PC-9 (cell line): Measurements from ENCODE around the gene ARPC4. TPM values are rescaled to one million over a fixed set of nuclear protein-coding genes. Genes with fewer than 3 reads are reported as not detected.
A peak's percentile ranks its signal among the peaks of the same experiment; 100 is the strongest.

Experiments used
- BruUV-seq: library from RNA; stranded (reverse); fragments of 400-500 nt; replicated peaks from 2 replicates; lab custom pipeline; 2021; lab: Mats Ljungman, UMichigan
- CTCF ChIA-PET: fragments of 300-600 bp; sonication (Branson Sonifier 250); formaldehyde crosslinking; loops from one replicate; lab custom pipeline; 2022; ENCODE audit warnings: antibody characterized with exemption; lab: Charles Lee
- POLR2A ChIA-PET: fragments of 300-600 bp; sonication (Branson Sonifier 250); formaldehyde crosslinking; loops from one replicate; lab custom pipeline; 2022; ENCODE audit warnings: antibody characterized with exemption; ENCODE audit not compliant: unreplicated experiment; lab: Charles Lee
- DNase-seq, 2 experiments: peaks; one replicate each; pipeline versions ENCODE4 v3.0.0 to v3.0.0-alpha.2; 2015 to 2022; ENCODE audit warnings: mixed read lengths in 1 of 2
- H2AFZ ChIP-seq: fragments of 200-600 bp; sonication (generic); 2 replicates; pipeline ENCODE4 v1.8.1; 2017; ENCODE audit warnings: antibody characterized with exemption
- H3F3A ChIP-seq: fragments of 200-600 bp; sonication (generic); 2 replicates; pipeline ENCODE4 v1.8.1; 2017; ENCODE audit warnings: antibody characterized with exemption, mild to moderate bottlenecking, low read depth; ENCODE audit not compliant: insufficient read depth
- H3K27ac ChIP-seq: fragments of 200-600 bp; sonication (generic); 2 replicates; pipeline ENCODE4 v1.6.1; 2016; ENCODE audit warnings: mixed run types
- H3K27me3 ChIP-seq: fragments of 200-600 bp; sonication (generic); 2 replicates; pipeline ENCODE4 v1.6.1; 2016; ENCODE audit warnings: low read depth, mixed run types; ENCODE audit not compliant: insufficient read depth
- H3K36me3 ChIP-seq: fragments of 200-600 bp; sonication (generic); 2 replicates; pipeline ENCODE4 v1.6.1; 2016; ENCODE audit warnings: low read depth, mixed run types
- H3K4me1 ChIP-seq: fragments of 200-600 bp; sonication (generic); replicated peaks from 2 replicates; pipeline ENCODE4 v1.6.1; 2016; ENCODE audit warnings: mixed run types; ENCODE audit not compliant: insufficient read depth
- H3K4me2 ChIP-seq: fragments of 200-600 bp; sonication (generic); 2 replicates; pipeline ENCODE4 v1.6.1; 2017; ENCODE audit warnings: mixed run types
- H3K4me3 ChIP-seq: fragments of 200-600 bp; sonication (generic); 2 replicates; pipeline ENCODE4 v1.6.1; 2016; ENCODE audit warnings: mixed run types
- H3K79me2 ChIP-seq: fragments of 200-600 bp; sonication (generic); 2 replicates; pipeline ENCODE4 v1.6.1; 2017; ENCODE audit warnings: low read depth, mixed run types
- H3K9me2 ChIP-seq: fragments of 200-600 bp; sonication (generic); 2 replicates; pipeline ENCODE4 v1.8.1; 2017; ENCODE audit warnings: mild to moderate bottlenecking; ENCODE audit not compliant: insufficient read depth
- H3K9me3 ChIP-seq: fragments of 200-600 bp; sonication (generic); 2 replicates; pipeline ENCODE4 v1.8.1; 2016; ENCODE audit warnings: low read depth; ENCODE audit not compliant: insufficient read depth
- H4K20me1 ChIP-seq: fragments of 200-600 bp; sonication (generic); 2 replicates; pipeline ENCODE4 v1.8.1; 2017; ENCODE audit not compliant: insufficient read depth
- EZH2 ChIP-seq: fragments of 200-600 bp; sonication (generic); IDR thresholded peaks from 2 replicates; pipeline ENCODE4 v1.8.0; 2017; ENCODE audit warnings: antibody characterized with exemption, low read depth
- intact Hi-C: fragments of 100-400 bp; cut with micrococcal nuclease; formaldehyde crosslinking; loops from one replicate; pipeline ENCODE4 v1.10.0; 2022; ENCODE audit not compliant: unreplicated experiment
- total RNA-seq: library from RNA; stranded (reverse); gene quantifications from 2 replicates; pipeline ENCODE4 v1.2.3, GENCODE V29; 2021
- TF ChIP-seq, protein P1 (sequence below): fragments of 200-600 bp; sonication (generic); conservative IDR thresholded peaks from 2 replicates; pipeline ENCODE4 v1.6.1; 2017; ENCODE audit warnings: mixed run types, antibody characterized with exemption, mild to moderate bottlenecking, moderate library complexity

ARPC4 gene
- total RNA-seq, 1 experiment from 2014 or later, result 127 TPM

DNA sequence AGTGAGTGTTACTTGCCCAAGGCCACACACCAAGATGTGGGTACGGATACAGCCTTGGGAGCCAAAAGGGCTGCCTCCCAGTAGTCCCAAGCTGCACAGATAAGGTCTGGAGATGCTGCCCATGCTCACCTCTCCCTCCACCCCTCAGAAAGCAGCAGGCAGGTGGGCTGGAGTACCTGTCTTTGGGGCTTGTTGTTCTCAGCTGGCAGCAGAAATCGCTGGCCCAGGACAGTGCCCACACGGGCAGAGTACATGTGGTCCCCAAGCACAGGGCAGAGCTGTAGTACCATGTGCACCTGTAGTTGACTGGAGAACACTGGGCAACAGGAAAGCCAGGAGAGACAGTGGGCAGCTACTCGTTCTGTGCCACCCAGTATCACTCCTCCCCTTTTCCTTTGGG lies 46.0 kb downstream of the ARPC4 start:
- ChIA-PET CTCF (interaction anchor here (0.7 kb wide), 1 partner anchor 29 kb away, joined by 5 read pairs; no protein-coding TSS in a partner anchor), POLR2A (no interaction called here)
- no peaks in the 10 kb centered on the region for H3K9me3 ChIP-seq
- peaks cover 13% of the 10 kb centered on the region for H3F3A ChIP-seq
- H3K4me1 ChIP-seq, result peaks cover 10% of the 10 kb centered on the region; the same call in 1 of the 2 replicates
- no peak overlapping the region for H3K4me2 ChIP-seq
- intact Hi-C loops, result no loop called here
- H3K27me3 ChIP-seq, result no peaks in the 10 kb centered on the region
- H3K4me3 ChIP-seq, result no peak overlapping the region
- H3K36me3 ChIP-seq, result peaks cover 11% of the 10 kb centered on the region
- no TSS peak for BruUV-seq
- DNase-seq, result no peak
- TF ChIP-seq, protein P1, sequence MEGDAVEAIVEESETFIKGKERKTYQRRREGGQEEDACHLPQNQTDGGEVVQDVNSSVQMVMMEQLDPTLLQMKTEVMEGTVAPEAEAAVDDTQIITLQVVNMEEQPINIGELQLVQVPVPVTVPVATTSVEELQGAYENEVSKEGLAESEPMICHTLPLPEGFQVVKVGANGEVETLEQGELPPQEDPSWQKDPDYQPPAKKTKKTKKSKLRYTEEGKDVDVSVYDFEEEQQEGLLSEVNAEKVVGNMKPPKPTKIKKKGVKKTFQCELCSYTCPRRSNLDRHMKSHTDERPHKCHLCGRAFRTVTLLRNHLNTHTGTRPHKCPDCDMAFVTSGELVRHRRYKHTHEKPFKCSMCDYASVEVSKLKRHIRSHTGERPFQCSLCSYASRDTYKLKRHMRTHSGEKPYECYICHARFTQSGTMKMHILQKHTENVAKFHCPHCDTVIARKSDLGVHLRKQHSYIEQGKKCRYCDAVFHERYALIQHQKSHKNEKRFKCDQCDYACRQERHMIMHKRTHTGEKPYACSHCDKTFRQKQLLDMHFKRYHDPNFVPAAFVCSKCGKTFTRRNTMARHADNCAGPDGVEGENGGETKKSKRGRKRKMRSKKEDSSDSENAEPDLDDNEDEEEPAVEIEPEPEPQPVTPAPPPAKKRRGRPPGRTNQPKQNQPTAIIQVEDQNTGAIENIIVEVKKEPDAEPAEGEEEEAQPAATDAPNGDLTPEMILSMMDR, result no peak
- no peak for TF ChIP-seq EZH2
- H2AFZ ChIP-seq, result no peak overlapping the region
- no peaks in the 10 kb centered on the region; the same call in 1 of the 2 replicates for H4K20me1 ChIP-seq
- no peaks in the 10 kb centered on the region; the same call in 1 of the 2 replicates for H3K9me2 ChIP-seq
- H3K79me2 ChIP-seq, result peaks cover 15% of the 10 kb centered on the region
- H3K27ac ChIP-seq, result no peak overlapping the region

DNA sequence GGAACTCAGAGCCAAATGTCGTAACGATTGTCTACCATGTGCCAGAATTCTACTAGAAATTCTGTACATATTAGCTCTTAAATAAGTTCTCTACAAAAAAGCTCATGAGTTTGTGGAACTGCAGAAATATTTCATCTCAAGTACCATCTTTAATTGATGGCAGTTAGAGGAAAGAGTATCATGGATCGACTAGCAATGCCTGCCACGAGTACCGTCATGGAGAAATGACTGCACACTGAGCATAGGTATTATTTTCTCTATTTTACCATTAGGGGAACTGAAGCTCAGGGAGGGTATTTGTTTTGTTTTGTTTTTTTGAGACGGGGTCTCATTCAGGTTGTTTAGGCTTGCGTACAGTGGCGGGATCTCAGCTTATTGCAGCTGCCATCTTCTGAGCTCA lies 48.1 kb downstream of the ARPC4 start:
- Histone ChIP-seq H3K27me3 (no peaks in the 10 kb centered on the region), H3F3A (peaks cover 15% of the 10 kb centered on the region), H4K20me1 (no peaks in the 10 kb centered on the region; the same call in 1 of the 2 replicates), H3K27ac (no peak overlapping the region), H3K79me2 (peaks cover 15% of the 10 kb centered on the region), H3K9me3 (no peaks in the 10 kb centered on the region), H3K4me3 (no peak overlapping the region), H3K9me2 (no peaks in the 10 kb centered on the region; the same call in 1 of the 2 replicates), H3K4me1 (peaks cover 20% of the 10 kb centered on the region), H3K36me3 (peaks cover 11% of the 10 kb centered on the region), H3K4me2 (no peak overlapping the region), H2AFZ (no peak overlapping the region)
- POLR2A ChIA-PET, result interaction anchor here (0.6 kb wide), 2 partner anchors 105 to 463 kb away, joined by 3 read pairs; no protein-coding TSS in a partner anchor
- DNase-seq, result no peak
- no TSS peak for BruUV-seq
- CTCF ChIA-PET, result no interaction called here
- no peak for TF ChIP-seq EZH2
- TF ChIP-seq, protein P1, result no peak
- intact Hi-C loops, result loop anchor here (5.0 kb wide), 1 partner anchor 56 kb away; no protein-coding TSS in a partner anchor

DNA sequence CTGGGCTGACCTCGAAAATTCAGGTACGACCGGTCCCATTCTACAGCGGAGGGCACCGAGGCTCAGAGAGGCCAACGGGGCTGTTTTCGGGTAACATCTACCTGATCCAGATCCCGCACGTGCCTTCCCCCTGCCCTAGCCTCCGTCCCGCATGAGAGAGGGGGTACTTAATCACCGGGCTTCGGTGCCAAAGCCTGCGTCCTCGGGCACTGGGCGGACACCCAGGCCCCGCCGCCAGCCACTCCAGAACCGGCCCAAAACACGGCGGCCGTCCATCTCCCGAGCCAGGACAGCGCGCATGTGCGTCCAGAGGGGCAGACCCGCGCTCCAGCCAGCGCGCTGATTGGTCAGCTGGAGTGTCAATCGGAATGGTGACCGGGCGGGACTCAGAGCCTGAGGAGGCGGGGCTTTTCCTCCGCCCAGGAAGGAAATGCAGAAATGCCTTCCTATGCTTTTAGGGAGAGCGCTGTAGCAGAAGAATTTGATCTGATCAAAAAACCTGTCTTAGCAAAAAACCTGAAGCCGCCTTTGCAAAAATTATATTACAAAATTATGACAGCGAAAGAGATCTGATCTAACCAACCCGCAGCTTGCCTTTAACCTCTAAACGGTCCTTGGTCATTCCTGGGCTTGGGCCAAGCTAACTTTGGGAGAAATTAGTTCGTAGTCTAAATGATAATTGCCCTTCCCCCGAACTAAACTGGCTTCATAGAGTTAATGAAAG lies 51.0 kb downstream of the ARPC4 start, which contains the start of gene RPUSD3:
Gene RPUSD3 (minus strand): TSS at position 294 of the 724 bp plus-strand sequence. CDS start 18 bp downstream, at position 276.
- Histone ChIP-seq H3K27me3 (no peaks in the 10 kb centered on the region), H3K36me3 (peaks cover 11% of the 10 kb centered on the region), H3K79me2 (peaks cover 15% of the 10 kb centered on the region), H3K4me3 (peak within 1 kb of the TSS; percentile 66), H4K20me1 (no peaks in the 10 kb centered on the region; the same call in 1 of the 2 replicates), H3K9me2 (no peaks in the 10 kb centered on the region), H3K9me3 (no peaks in the 10 kb centered on the region), H2AFZ (peak within 1 kb of the TSS; percentile 91), H3K27ac (peak within 1 kb of the TSS; percentile 16; the same call in 1 of the 2 replicates), H3K4me2 (peak within 1 kb of the TSS; percentile 81), H3F3A (peaks cover 15% of the 10 kb centered on the region), H3K4me1 (peaks cover 20% of the 10 kb centered on the region)
- no TSS peak for BruUV-seq
- no peak for TF ChIP-seq EZH2
- TF ChIP-seq, protein P1, result no peak
- intact Hi-C loops, result loop anchor here (2.0 to 5.0 kb wide), 2 partner anchors 41 to 53 kb away; no protein-coding TSS in a partner anchor
- POLR2A ChIA-PET, result interaction anchor here (0.6 to 0.7 kb wide), 3 partner anchors 27 to 68 kb away, joined by 3 to 10 read pairs (median 8); partner anchors contain the start of genes ARPC4 and TADA3
- DNase-seq, result peak; percentile 79 to 97
- CTCF ChIA-PET, result interaction anchor here (0.6 to 1.1 kb wide), 3 partner anchors 46 to 128 kb away, joined by 4 to 11 read pairs (median 4); no protein-coding TSS in a partner anchor
